ENCODE measurements around the gene TUBA4A. TPM values are rescaled to one million over a fixed set of nuclear protein-coding genes. Genes with fewer than 3 reads are reported as not detected.
A peak's percentile ranks its signal among the peaks of the same experiment; 100 is the strongest.

The TUBA4A gene
- total and polyA plus RNA-seq, 8 donors: 18.7 to 141 (median 40.0) TPM

GRCh38 chr2:219213486-219214071 is 40.1 kb downstream of the TUBA4A start:
- DNase-seq: no peak
- intact Hi-C loops (cut with DNase I; ENCODE audit: low total_unique reads): no loop called here
- Histone ChIP-seq H3K4me3 (no peak overlapping the region), H3K27ac (no peak overlapping the region), H3K27me3 (no peaks in the 10 kb centered on the region), H3K36me3 (peaks cover 63 to 75% (median 70%) of the 10 kb centered on the region in 4 donors), H3K9me3 (no peaks in the 10 kb centered on the region), H3K4me1 (peaks cover 16 to 41% (median 26%) of the 10 kb centered on the region in 4 donors)
- no peak for TF ChIP-seq CTCF (IDR thresholded peaks at IDR 0.05)
- WGBS, 5 donors: 90 to 96% (median 94%) methylated on average over 10 of the region's 10 CpGs

GRCh38 chr2:219213026-219213415 is 40.7 kb downstream of the TUBA4A start:
- H3K9me3 ChIP-seq: no peaks in the 10 kb centered on the region
- intact Hi-C loops (cut with DNase I; ENCODE audit: low total_unique reads): no loop called here
- no peak for TF ChIP-seq POLR2A (IDR thresholded peaks at IDR 0.05)
- no peak for TF ChIP-seq POLR2AphosphoS5 (IDR thresholded peaks at IDR 0.05)
- no peak for TF ChIP-seq EP300 (IDR thresholded peaks at IDR 0.05)
- TF ChIP-seq CTCF (IDR thresholded peaks at IDR 0.05): no peak
- no peak overlapping the region for H3K27ac ChIP-seq
- peaks cover 13 to 41% (median 28%) of the 10 kb centered on the region in 4 donors for H3K4me1 ChIP-seq
- no peak overlapping the region for H3K4me3 ChIP-seq
- DNase-seq: no peak
- no peaks in the 10 kb centered on the region for H3K27me3 ChIP-seq
- 75 to 89% (median 88%) methylated on average over 8 of the region's 8 CpGs for WGBS, 5 donors
- H3K36me3 ChIP-seq: peaks cover 64 to 81% (median 76%) of the 10 kb centered on the region in 4 donors

GRCh38 chr2:219210886-219211362 is 42.8 kb downstream of the TUBA4A start:
- TF ChIP-seq POLR2A (IDR thresholded peaks at IDR 0.05) (no peak), CTCF (IDR thresholded peaks at IDR 0.05) (no peak), POLR2AphosphoS5 (IDR thresholded peaks at IDR 0.05) (no peak), EP300 (IDR thresholded peaks at IDR 0.05) (no peak)
- Histone ChIP-seq H3K27me3 (no peaks in the 10 kb centered on the region), H3K4me3 (no peak overlapping the region), H3K4me1 (peaks cover 15 to 35% (median 23%) of the 10 kb centered on the region in 4 donors), H3K36me3 (peaks cover 61 to 78% (median 75%) of the 10 kb centered on the region in 4 donors), H3K9me3 (no peaks in the 10 kb centered on the region), H3K27ac (peak overlapping the region in 2 of 5 donors; percentile 41 to 53)
- DNase-seq: no peak
- intact Hi-C loops (cut with DNase I; ENCODE audit: low total_unique reads): no loop called here
- WGBS, 5 donors: 85 to 96% (median 89%) methylated on average over 6 to 9 of the region's 9 CpGs

- H3K27ac ChIP-seq: peak overlapping the region in 3 of 5 donors; percentile 37 to 41 (median 38)
- WGBS, 5 donors: 90 to 94% (median 92%) methylated on average over 24 of the region's 24 CpGs
- DNase-seq: no peak
These were observed 43.4 kb downstream of the TUBA4A start for GRCh38 chr2:219210196-219210885.

More at GRCh38 chr2:219210196-219210885, 43.4 kb downstream of the TUBA4A start:
- TF ChIP-seq POLR2AphosphoS5 (IDR thresholded peaks at IDR 0.05) (no peak), CTCF (IDR thresholded peaks at IDR 0.05) (no peak), POLR2A (IDR thresholded peaks at IDR 0.05) (no peak), EP300 (IDR thresholded peaks at IDR 0.05) (no peak)
- no peak overlapping the region for H3K4me3 ChIP-seq
- H3K36me3 ChIP-seq: peaks cover 55 to 73% (median 69%) of the 10 kb centered on the region in 4 donors
- no peaks in the 10 kb centered on the region for H3K27me3 ChIP-seq
- intact Hi-C loops (cut with DNase I; ENCODE audit: low total_unique reads): no loop called here
- no peaks in the 10 kb centered on the region for H3K9me3 ChIP-seq
- H3K4me1 ChIP-seq: peaks cover 15 to 34% (median 25%) of the 10 kb centered on the region in 4 donors

All from stomach (tissue), 9 donors.